ENCODE measurements around the gene THPO. TPM values are rescaled to one million over a fixed set of nuclear protein-coding genes. Genes with fewer than 3 reads are reported as not detected.

Gene THPO
- total and polyA plus RNA-seq, 2 donors (not counting 1 experiment from before 2014, with no cell fraction given): not detected

GRCh38 chr3:184387174-184387714, 9.2 kb upstream of the THPO start:
- no peaks in the 10 kb centered on the region for H3K4me1 Mint-ChIP-seq
- Histone ChIP-seq H3K79me2 (ENCODE audit: control insufficient read depth, insufficient read depth, low read length) (no peaks in the 10 kb centered on the region), H3K36me3 (replicated peaks in 1 of 2; ENCODE audit: control extremely low read depth in 1 of 2, control insufficient read depth in 1 of 2, extremely low read depth in 1 of 2, insufficient read depth in 2 of 2, low read length in 1 of 2) (no peaks in the 10 kb centered on the region), H3K9ac (ENCODE audit: low read length) (no peak overlapping the region), H3K9me3 (ENCODE audit: control extremely low read depth in 1 of 3, control insufficient read depth in 2 of 3, insufficient read depth in 1 of 3, low read length in 2 of 3) (peaks cover 0 to 5% (median 0%) of the 10 kb centered on the region in 3 donors), H4K20me1 (ENCODE audit: control insufficient read depth, insufficient read depth, low read length, poor library complexity, severe bottlenecking) (no peaks in the 10 kb centered on the region), H2AFZ (ENCODE audit: insufficient read depth, low read depth, low read length, poor library complexity, severe bottlenecking) (no peak overlapping the region), H3K4me3 (ENCODE audit: control extremely low read depth in 1 of 5, extremely low read depth in 1 of 5, insufficient read depth in 1 of 5, low read depth in 2 of 5, low read length in 4 of 5) (no peak overlapping the region), H3K4me2 (replicated peaks; ENCODE audit: low read depth, low read length, poor library complexity, severe bottlenecking) (no peak overlapping the region), H3K27me3 (replicated peaks in 1 of 4; ENCODE audit: control extremely low read depth in 1 of 4, control insufficient read depth in 3 of 4, insufficient read depth in 4 of 4, low read length in 3 of 4) (peaks cover 0 to 35% (median 6%) of the 10 kb centered on the region in 4 experiments), H3K27ac (ENCODE audit: low read length in 2 of 2) (no peak overlapping the region), H3K4me1 (ENCODE audit: control insufficient read depth in 2 of 2, insufficient read depth in 2 of 2, low read length in 2 of 2) (no peaks in the 10 kb centered on the region)
- 93% methylated on average over 12 of the region's 12 CpGs for WGBS (ENCODE audit: insufficient coverage)
- ATAC-seq (ENCODE audit: low read depth) (no peak), DNase-seq (no peak)
- H3K27ac Mint-ChIP-seq: no peak overlapping the region
- no peak overlapping the region for H3K4me3 Mint-ChIP-seq
- H3K27me3 Mint-ChIP-seq: peaks cover 71% of the 10 kb centered on the region
- no peak for TF ChIP-seq CTCF (IDR thresholded peaks at IDR 0.05)
- no peak for TF ChIP-seq EZH2 (IDR thresholded peaks at IDR 0.05; ENCODE audit: borderline replicate concordance, insufficient read depth, low read depth, low read length, poor library complexity, severe bottlenecking)
- ChIA-PET CTCF (no interaction called here), POLR2A (no interaction called here)
- intact Hi-C loops (cut with micrococcal nuclease): no loop called here
- no peaks in the 10 kb centered on the region for H3K9me3 Mint-ChIP-seq (ENCODE audit: insufficient read depth)

GRCh38 chr3:184386047-184386806, 8.2 kb upstream of the THPO start:
- no peaks in the 10 kb centered on the region for H4K20me1 ChIP-seq (ENCODE audit: control insufficient read depth, insufficient read depth, low read length, poor library complexity, severe bottlenecking)
- WGBS (ENCODE audit: insufficient coverage): 70% methylated on average over 37 of the region's 37 CpGs
- H3K4me3 ChIP-seq (ENCODE audit: control extremely low read depth in 1 of 5, extremely low read depth in 1 of 5, insufficient read depth in 1 of 5, low read depth in 2 of 5, low read length in 4 of 5): no peak overlapping the region
- peaks cover 0 to 40% (median 9%) of the 10 kb centered on the region in 4 experiments for H3K27me3 ChIP-seq (replicated peaks in 1 of 4; ENCODE audit: control extremely low read depth in 1 of 4, control insufficient read depth in 3 of 4, insufficient read depth in 4 of 4, low read length in 3 of 4)
- ATAC-seq (ENCODE audit: low read depth): no peak
- no peaks in the 10 kb centered on the region for H3K36me3 ChIP-seq (replicated peaks in 1 of 2; ENCODE audit: control extremely low read depth in 1 of 2, control insufficient read depth in 1 of 2, extremely low read depth in 1 of 2, insufficient read depth in 2 of 2, low read length in 1 of 2)
- H3K27ac ChIP-seq (ENCODE audit: low read length in 2 of 2): no peak overlapping the region
- TF ChIP-seq EZH2 (IDR thresholded peaks at IDR 0.05; ENCODE audit: borderline replicate concordance, insufficient read depth, low read depth, low read length, poor library complexity, severe bottlenecking) (no peak), CTCF (IDR thresholded peaks at IDR 0.05) (no peak)
- H3K4me1 ChIP-seq (ENCODE audit: control insufficient read depth in 2 of 2, insufficient read depth in 2 of 2, low read length in 2 of 2): peaks cover 7% of the 10 kb centered on the region in 2 donors
- H2AFZ ChIP-seq (ENCODE audit: insufficient read depth, low read depth, low read length, poor library complexity, severe bottlenecking): no peak overlapping the region
- Mint-ChIP-seq H3K9me3 (ENCODE audit: insufficient read depth) (no peaks in the 10 kb centered on the region), H3K27me3 (peaks cover 66% of the 10 kb centered on the region), H3K4me3 (no peak overlapping the region), H3K4me1 (peaks cover 6% of the 10 kb centered on the region), H3K27ac (no peak overlapping the region)
- no peaks in the 10 kb centered on the region for H3K79me2 ChIP-seq (ENCODE audit: control insufficient read depth, insufficient read depth, low read length)
- CTCF ChIA-PET: interaction anchor here (1.3 kb wide), 1 partner anchor 15 kb away, joined by 6 read pairs; no protein-coding TSS in a partner anchor
- no peak overlapping the region for H3K4me2 ChIP-seq (replicated peaks; ENCODE audit: low read depth, low read length, poor library complexity, severe bottlenecking)
- DNase-seq: no peak
- H3K9ac ChIP-seq (ENCODE audit: low read length): no peak overlapping the region
- POLR2A ChIA-PET: interaction anchor here (0.6 kb wide), 2 partner anchors 19 to 189 kb away, joined by 3 read pairs; no protein-coding TSS in a partner anchor
- intact Hi-C loops (cut with micrococcal nuclease): no loop called here
- peaks cover 0 to 5% (median 0%) of the 10 kb centered on the region in 3 donors for H3K9me3 ChIP-seq (ENCODE audit: control extremely low read depth in 1 of 3, control insufficient read depth in 2 of 3, insufficient read depth in 1 of 3, low read length in 2 of 3)
